HCT116 (cell line): ENCODE measurements around the gene KRT37. TPM values are rescaled to one million over a fixed set of nuclear protein-coding genes. Genes with fewer than 3 reads are reported as not detected.

ENCODE experiments used
- ATAC-seq: fragments of 200-7000 bp; cut with Tn5 transposase; 2 replicates; pipeline ENCODE4 v1.9.1; 2020; ENCODE audit warnings: mild to moderate bottlenecking, moderate library complexity
- BruUV-seq: library from RNA; stranded (reverse); fragments of 400-500 nt; replicated peaks from 2 replicates; lab custom pipeline; 2021; lab: Mats Ljungman, UMichigan
- CTCF ChIA-PET: fragments of 300-600 bp; sonication (Branson Sonifier 250); formaldehyde crosslinking; loops from one replicate; lab custom pipeline; 2021; ENCODE audit warnings: antibody characterized with exemption; lab: Charles Lee
- POLR2A ChIA-PET: fragments of 300-600, 350-600 bp; sonication (Branson Sonifier 250); formaldehyde crosslinking; loops from one replicate; lab custom pipeline; 2021; ENCODE audit warnings: antibody characterized with exemption; lab: Charles Lee
- RAD21 ChIA-PET, 2 experiments: fragments of 300-600 bp; sonication (Branson Sonifier 250); formaldehyde crosslinking; loops; one replicate each; lab custom pipeline; 2023; ENCODE audit warnings: low total read pairs in 2 of 2; ENCODE audit not compliant: uncharacterized antibody in 2 of 2, unreplicated experiment in 2 of 2, low non-redundant PET in 1 of 2; lab: Charles Lee
- DNase-seq: peaks from one replicate; pipeline ENCODE4 v3.0.0-alpha.2; 2010; ENCODE audit warnings: low read depth, low spot score
- H2AFZ ChIP-seq: fragments of 200-600 bp; shearing (Covaris generic), sonication (generic); 2 replicates; pipeline ENCODE4 v1.6.1; 2017; ENCODE audit warnings: low read depth, mixed run types, mixed read lengths, antibody characterized with exemption, low read length; ENCODE audit not compliant: poor library complexity, severe bottlenecking
- H3K27ac ChIP-seq: 2 replicates; pipeline ENCODE4 v1.5.1; 2012; ENCODE audit warnings: low read depth, low read length
- H3K27me3 ChIP-seq: fragments of 200-600 bp; sonication (generic); 2 replicates; pipeline ENCODE4 v1.6.1; 2016; ENCODE audit warnings: mixed run types, low read length, mixed read lengths; ENCODE audit not compliant: insufficient read depth
- H3K36me3 ChIP-seq, 2 experiments: fragments of 200-500 bp in 1 of 2; fragments of 200-600 bp in 1 of 2; sonication (Bioruptor generic) in 1 of 2; sonication (generic) in 1 of 2; 2 replicates each; pipeline versions ENCODE4 v1.5.1 to v1.6.1; 2014 to 2016; ENCODE audit warnings: low read length in 2 of 2, inconsistent platforms in 1 of 2, mixed read lengths in 1 of 2, mixed run types in 1 of 2; ENCODE audit not compliant: insufficient read depth in 2 of 2, control insufficient read depth in 1 of 2
- H3K4me1 ChIP-seq, 2 experiments: fragments of 200-600 bp in 1 of 2; sonication (generic) in 1 of 2; 2 replicates each; pipeline versions ENCODE4 v1.5.1 to v1.6.1; 2012 to 2017; ENCODE audit warnings: low read length in 2 of 2, inconsistent platforms in 1 of 2, mild to moderate bottlenecking in 1 of 2, mixed read lengths in 1 of 2, mixed run types in 1 of 2, moderate library complexity in 1 of 2; ENCODE audit not compliant: insufficient read depth in 2 of 2, control insufficient read depth in 1 of 2
- H3K4me2 ChIP-seq: fragments of 200-600 bp; sonication (generic); 2 replicates; pipeline ENCODE4 v1.6.1; 2017; ENCODE audit warnings: mixed run types, low read length, mixed read lengths
- H3K4me3 ChIP-seq, 2 experiments: fragments of 200-600 bp in 1 of 2; sonication (generic) in 1 of 2; replicated peaks in 1 of 2; 2 replicates each; pipeline ENCODE4 v1.5.1; 2011 to 2016; ENCODE audit warnings: low read length in 2 of 2, control low read depth in 1 of 2, low read depth in 1 of 2, mild to moderate bottlenecking in 1 of 2, mixed read lengths in 1 of 2, mixed run types in 1 of 2
- H3K79me2 ChIP-seq: fragments of 200-600 bp; sonication (generic); 2 replicates; pipeline ENCODE4 v1.6.1; 2017; ENCODE audit warnings: mild to moderate bottlenecking, mixed run types, low read length, moderate library complexity, mixed read lengths; ENCODE audit not compliant: insufficient read depth
- H3K9ac ChIP-seq: fragments of 200-600 bp; sonication (generic); 2 replicates; pipeline ENCODE4 v1.6.1; 2016; ENCODE audit warnings: low read length, mixed read lengths
- H3K9me2 ChIP-seq: fragments of 200-600 bp; sonication (generic), shearing (Covaris generic); 2 replicates; pipeline ENCODE4 v1.6.1; 2017; ENCODE audit warnings: mixed run types, mild to moderate bottlenecking, moderate library complexity; ENCODE audit not compliant: insufficient read depth
- H3K9me3 ChIP-seq, 2 experiments: fragments of 200-500 bp in 1 of 2; fragments of 200-600 bp in 1 of 2; sonication (Bioruptor generic) in 1 of 2; sonication (generic) in 1 of 2; 2 replicates each; pipeline ENCODE4 v1.6.1; 2014 to 2017; ENCODE audit warnings: low read length in 2 of 2, mixed read lengths in 2 of 2, inconsistent platforms in 1 of 2, low read depth in 1 of 2, mild to moderate bottlenecking in 1 of 2, mixed run types in 1 of 2, moderate library complexity in 1 of 2; ENCODE audit not compliant: control insufficient read depth in 1 of 2, insufficient read depth in 1 of 2
- H4K20me1 ChIP-seq: fragments of 200-600 bp; sonication (generic), shearing (Covaris generic); 2 replicates; pipeline ENCODE4 v1.6.1; 2017; ENCODE audit warnings: mixed run types, mild to moderate bottlenecking, moderate library complexity; ENCODE audit not compliant: insufficient read depth
- ZFX ChIP-seq: fragments of 450-650 bp; IDR thresholded peaks from 2 replicates; pipeline ENCODE4 v1.6.1; 2017
- intact Hi-C: fragments of 100-400 bp; cut with micrococcal nuclease; formaldehyde crosslinking; loops from 2 replicates; pipeline ENCODE4 v1.10.0; 2022
- total RNA-seq: library from RNA; stranded (reverse); gene quantifications from one replicate; pipeline ENCODE4 v1.2.1, GENCODE V29; 2021; ENCODE audit not compliant: unreplicated experiment
- TF ChIP-seq, protein P1 (sequence below): IDR thresholded peaks from 2 replicates; pipeline ENCODE4 v1.6.1; 2012
- TF ChIP-seq, protein P2 (sequence below): IDR thresholded peaks from 2 replicates; pipeline ENCODE4 v1.6.1; 2012; ENCODE audit warnings: low read depth

KRT37 gene
- total RNA-seq, 1 experiment from 2014 or later: not detected

DNA sequence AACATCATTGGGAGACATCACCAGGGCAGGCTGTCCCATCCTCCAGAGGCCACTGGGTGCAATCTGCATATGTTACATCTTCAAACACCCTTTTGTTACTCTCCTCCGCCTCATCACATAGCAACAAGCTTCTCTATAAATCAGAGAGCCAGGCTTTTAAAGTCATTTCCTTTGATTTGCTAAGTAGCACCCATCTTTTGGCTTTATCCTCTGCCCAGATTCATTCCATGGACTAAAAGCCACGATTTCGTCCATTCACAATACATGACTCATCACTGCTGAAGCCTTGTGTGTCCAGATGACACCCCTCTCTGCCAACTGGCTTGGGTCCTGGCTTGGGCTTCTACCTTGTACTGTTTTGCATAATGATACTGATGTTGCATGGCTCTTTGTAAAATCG lies 18.4 kb upstream of the KRT37 start:
- ATAC-seq: no peak
- BruUV-seq: no TSS peak

More for the DNA sequence above, 18.4 kb upstream of the KRT37 start:
- CTCF ChIA-PET: no interaction called here
- H3K27me3 ChIP-seq: no peaks in the 10 kb centered on the region
- H4K20me1 ChIP-seq: no peaks in the 10 kb centered on the region
- RAD21 ChIA-PET: no interaction called here
- TF ChIP-seq, protein P1, sequence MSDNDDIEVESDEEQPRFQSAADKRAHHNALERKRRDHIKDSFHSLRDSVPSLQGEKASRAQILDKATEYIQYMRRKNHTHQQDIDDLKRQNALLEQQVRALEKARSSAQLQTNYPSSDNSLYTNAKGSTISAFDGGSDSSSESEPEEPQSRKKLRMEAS: no peak
- TF ChIP-seq, protein P2, sequence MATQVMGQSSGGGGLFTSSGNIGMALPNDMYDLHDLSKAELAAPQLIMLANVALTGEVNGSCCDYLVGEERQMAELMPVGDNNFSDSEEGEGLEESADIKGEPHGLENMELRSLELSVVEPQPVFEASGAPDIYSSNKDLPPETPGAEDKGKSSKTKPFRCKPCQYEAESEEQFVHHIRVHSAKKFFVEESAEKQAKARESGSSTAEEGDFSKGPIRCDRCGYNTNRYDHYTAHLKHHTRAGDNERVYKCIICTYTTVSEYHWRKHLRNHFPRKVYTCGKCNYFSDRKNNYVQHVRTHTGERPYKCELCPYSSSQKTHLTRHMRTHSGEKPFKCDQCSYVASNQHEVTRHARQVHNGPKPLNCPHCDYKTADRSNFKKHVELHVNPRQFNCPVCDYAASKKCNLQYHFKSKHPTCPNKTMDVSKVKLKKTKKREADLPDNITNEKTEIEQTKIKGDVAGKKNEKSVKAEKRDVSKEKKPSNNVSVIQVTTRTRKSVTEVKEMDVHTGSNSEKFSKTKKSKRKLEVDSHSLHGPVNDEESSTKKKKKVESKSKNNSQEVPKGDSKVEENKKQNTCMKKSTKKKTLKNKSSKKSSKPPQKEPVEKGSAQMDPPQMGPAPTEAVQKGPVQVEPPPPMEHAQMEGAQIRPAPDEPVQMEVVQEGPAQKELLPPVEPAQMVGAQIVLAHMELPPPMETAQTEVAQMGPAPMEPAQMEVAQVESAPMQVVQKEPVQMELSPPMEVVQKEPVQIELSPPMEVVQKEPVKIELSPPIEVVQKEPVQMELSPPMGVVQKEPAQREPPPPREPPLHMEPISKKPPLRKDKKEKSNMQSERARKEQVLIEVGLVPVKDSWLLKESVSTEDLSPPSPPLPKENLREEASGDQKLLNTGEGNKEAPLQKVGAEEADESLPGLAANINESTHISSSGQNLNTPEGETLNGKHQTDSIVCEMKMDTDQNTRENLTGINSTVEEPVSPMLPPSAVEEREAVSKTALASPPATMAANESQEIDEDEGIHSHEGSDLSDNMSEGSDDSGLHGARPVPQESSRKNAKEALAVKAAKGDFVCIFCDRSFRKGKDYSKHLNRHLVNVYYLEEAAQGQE: no peak
- no peak for TF ChIP-seq ZFX
- H2AFZ ChIP-seq: no peak overlapping the region
- intact Hi-C loops: no loop called here
- no peak overlapping the region for H3K4me3 ChIP-seq
- no peak for DNase-seq
- H3K79me2 ChIP-seq: no peaks in the 10 kb centered on the region
- no peak overlapping the region for H3K27ac ChIP-seq
- peaks cover 0 to 7% of the 10 kb centered on the region in 2 experiments; a peak in 1 of 4 replicates for H3K4me1 ChIP-seq
- no peak overlapping the region for H3K4me2 ChIP-seq
- no peak overlapping the region for H3K9ac ChIP-seq
- POLR2A ChIA-PET: no interaction called here
- H3K9me3 ChIP-seq: no peaks in the 10 kb centered on the region
- H3K9me2 ChIP-seq: no peaks in the 10 kb centered on the region
- no peaks in the 10 kb centered on the region for H3K36me3 ChIP-seq
